Hepatocyte (in vitro differentiated cells): ENCODE measurements around the gene TBC1D3B. TPM values are rescaled to one million over a fixed set of nuclear protein-coding genes. Genes with fewer than 3 reads are reported as not detected.

ENCODE experiments used
- DNase-seq: peaks from one replicate; pipeline ENCODE4 v3.0.0-alpha.2; 2016; ENCODE audit warnings: low spot score
- H2AFZ ChIP-seq: fragments of 200-600 bp; sonication (generic); 2 replicates; pipeline ENCODE4 v1.6.0; 2016; ENCODE audit warnings: antibody characterized with exemption, mild to moderate bottlenecking
- H3K27ac ChIP-seq: fragments of 200-600 bp; sonication (generic); 2 replicates; pipeline ENCODE4 v1.5.1; 2016; ENCODE audit warnings: mild to moderate bottlenecking
- H3K27me3 ChIP-seq: fragments of 200-600 bp; sonication (generic); 2 replicates; pipeline ENCODE4 v1.6.1; 2016
- H3K36me3 ChIP-seq: fragments of 200-600 bp; sonication (generic); replicated peaks from 2 replicates; pipeline ENCODE4 v1.5.1; 2016; ENCODE audit warnings: low read depth; ENCODE audit not compliant: insufficient read depth
- H3K4me1 ChIP-seq: fragments of 200-600 bp; sonication (generic); 2 replicates; pipeline ENCODE4 v1.5.1; 2016; ENCODE audit warnings: mild to moderate bottlenecking, moderate library complexity; ENCODE audit not compliant: insufficient read depth
- H3K4me2 ChIP-seq: fragments of 200-600 bp; sonication (generic); 2 replicates; pipeline ENCODE4 v1.6.0; 2016
- H3K4me3 ChIP-seq: fragments of 200-600 bp; sonication (generic); 2 replicates; pipeline ENCODE4 v1.5.1; 2016; ENCODE audit warnings: mild to moderate bottlenecking
- H3K79me2 ChIP-seq: fragments of 200-600 bp; sonication (generic); 2 replicates; pipeline ENCODE4 v1.6.0; 2017; ENCODE audit warnings: mild to moderate bottlenecking
- H3K9me2 ChIP-seq: fragments of 200-600 bp; sonication (generic); replicated peaks from 2 replicates; pipeline ENCODE4 v1.6.0; 2017; ENCODE audit warnings: mild to moderate bottlenecking; ENCODE audit not compliant: insufficient read depth
- H3K9me3 ChIP-seq: fragments of 200-600 bp; sonication (generic); 2 replicates; pipeline ENCODE4 v1.5.1; 2016; ENCODE audit warnings: low read depth, mild to moderate bottlenecking
- H4K20me1 ChIP-seq: fragments of 200-600 bp; sonication (generic); 2 replicates; pipeline ENCODE4 v1.6.0; 2016; ENCODE audit warnings: mild to moderate bottlenecking; ENCODE audit not compliant: insufficient read depth, poor library complexity, severe bottlenecking
- CTCF ChIP-seq: fragments of 200-600 bp; sonication (generic); IDR thresholded peaks from 2 replicates; pipeline ENCODE4 v1.5.1; 2016; ENCODE audit warnings: antibody characterized with exemption, mild to moderate bottlenecking; ENCODE audit not compliant: poor library complexity
- EZH2 ChIP-seq: fragments of 200-600 bp; sonication (generic); IDR thresholded peaks from 2 replicates; pipeline ENCODE4 v1.6.1; 2016; ENCODE audit warnings: antibody characterized with exemption, mild to moderate bottlenecking, borderline replicate concordance
- EZH2phosphoT487 ChIP-seq: fragments of 200-600 bp; sonication (generic); IDR thresholded peaks from one replicate; pipeline ENCODE4 v1.6.1; 2018; ENCODE audit warnings: antibody characterized with exemption, mild to moderate bottlenecking, low read depth, moderate library complexity; ENCODE audit not compliant: unreplicated experiment, severe bottlenecking
- WGBS: methylation state at CpG from one replicate; pipeline ENCODE4 v1.1.6; 2016; ENCODE audit warnings: low lambda C conversion rate; ENCODE audit errors: missing lambda C conversion rate; 5-methylcytosine and 5-hydroxymethylcytosine counted together
- polyA plus RNA-seq: library from polyadenylated mRNA; unstranded; fragments of >200 nt; fragmentation: Nextera tagmentation; extraction: Ambion mirVana; gene quantifications from 2 replicates; pipeline ENCODE4 v1.2.1, GENCODE V29; 2016
- total RNA-seq: library from RNA; depleted of rRNA; stranded (reverse); fragments of >200 nt; gene quantifications from 2 replicates; pipeline ENCODE4 v1.2.3, GENCODE V29; 2014

Gene TBC1D3B
- total and polyA plus RNA-seq, 2 experiments from 2014 or later = 4.7 TPM; not detected in 1

- 36% methylated on average over 5 of the region's 5 CpGs for whole genome bisulfite sequencing
Measured at GRCh38 chr17:36117505-36118382, 58.7 kb downstream of the TBC1D3B start.

More at GRCh38 chr17:36117505-36118382, 58.7 kb downstream of the TBC1D3B start:
- H3K9me3 ChIP-seq = no peaks in the 10 kb centered on the region
- no peak for DNase-seq
- no peaks in the 10 kb centered on the region for H3K9me2 ChIP-seq
- H2AFZ ChIP-seq = no peak overlapping the region
- H3K4me2 ChIP-seq = no peak overlapping the region
- no peaks in the 10 kb centered on the region for H3K79me2 ChIP-seq
- no peaks in the 10 kb centered on the region for H3K4me1 ChIP-seq
- H3K27me3 ChIP-seq = no peaks in the 10 kb centered on the region
- no peaks in the 10 kb centered on the region for H3K36me3 ChIP-seq
- H3K4me3 ChIP-seq = no peak overlapping the region
- no peak overlapping the region for H3K27ac ChIP-seq
- H4K20me1 ChIP-seq = no peaks in the 10 kb centered on the region
- TF ChIP-seq EZH2phosphoT487 = no peak
- no peak for TF ChIP-seq EZH2
- TF ChIP-seq CTCF = no peak

Other genes starting within 250 kb of the TBC1D3B start
- 0.80 and 0.87 TPM in 2 replicates for gene RDM1, start 245.9 kb downstream of the TBC1D3B start, total RNA-seq
- 2.1 TPM in 1 of 2 replicates, not detected in the other for gene RDM1, start 245.9 kb downstream of the TBC1D3B start, polyA plus RNA-seq
- not detected in 2 replicates for gene LYZL6, start 232.9 kb downstream of the TBC1D3B start, total RNA-seq
- gene LYZL6, start 232.9 kb downstream of the TBC1D3B start, polyA plus RNA-seq = not detected in 2 replicates
- gene CCL16, start 195.1 kb downstream of the TBC1D3B start, total RNA-seq = not detected in 2 replicates
- gene CCL16, start 195.1 kb downstream of the TBC1D3B start, polyA plus RNA-seq = not detected in 2 replicates
- 0.27 and 1.5 TPM in 2 replicates for gene CCL14, start 189.9 kb downstream of the TBC1D3B start, total RNA-seq
- gene CCL14, start 189.9 kb downstream of the TBC1D3B start, polyA plus RNA-seq = 0.56 and 1.7 TPM in 2 replicates
- gene CCL15, start 175.1 kb downstream of the TBC1D3B start, total RNA-seq = 32.0 and 40.1 TPM in 2 replicates
- gene CCL15, start 175.1 kb downstream of the TBC1D3B start, polyA plus RNA-seq = 39.0 and 42.2 TPM in 2 replicates
- not detected in 2 replicates for gene CCL23, start 158.7 kb downstream of the TBC1D3B start, total RNA-seq
- not detected in 2 replicates for gene CCL23, start 158.7 kb downstream of the TBC1D3B start, polyA plus RNA-seq
- gene CCL18, start 112.4 kb downstream of the TBC1D3B start, total RNA-seq = 1.5 and 3.6 TPM in 2 replicates
- 10.2 and 17.6 TPM in 2 replicates for gene CCL18, start 112.4 kb downstream of the TBC1D3B start, polyA plus RNA-seq
- 9.2 and 12.7 TPM in 2 replicates for gene CCL3, start 86.5 kb downstream of the TBC1D3B start, total RNA-seq
- gene CCL3, start 86.5 kb downstream of the TBC1D3B start, polyA plus RNA-seq = 17.0 and 22.2 TPM in 2 replicates
- 1.8 and 5.8 TPM in 2 replicates for gene CCL4, start 72.8 kb downstream of the TBC1D3B start, total RNA-seq
- gene CCL4, start 72.8 kb downstream of the TBC1D3B start, polyA plus RNA-seq = 9.4 and 21.1 TPM in 2 replicates
- gene CCL3L1, start 20.1 kb upstream of the TBC1D3B start, total RNA-seq = 4.6 and 5.7 TPM in 2 replicates
- gene CCL3L1, start 20.1 kb upstream of the TBC1D3B start, polyA plus RNA-seq = 7.1 and 9.6 TPM in 2 replicates
- 12.2 and 12.8 TPM in 2 replicates for gene CCL4L2, start 34.4 kb upstream of the TBC1D3B start, total RNA-seq
- gene CCL4L2, start 34.4 kb upstream of the TBC1D3B start, polyA plus RNA-seq = 20.8 and 78.8 TPM in 2 replicates
- gene TBC1D3I, start 87.9 kb upstream of the TBC1D3B start, total RNA-seq = not detected in 2 replicates
- 0.19 and 0.32 TPM in 2 replicates for gene TBC1D3I, start 87.9 kb upstream of the TBC1D3B start, polyA plus RNA-seq
- not detected in 2 replicates for gene TBC1D3G, start 147.2 kb upstream of the TBC1D3B start, total RNA-seq
- not detected in 2 replicates for gene TBC1D3G, start 147.2 kb upstream of the TBC1D3B start, polyA plus RNA-seq
- not detected in 2 replicates for gene TBC1D3H, start 211.8 kb upstream of the TBC1D3B start, total RNA-seq
- gene TBC1D3H, start 211.8 kb upstream of the TBC1D3B start, polyA plus RNA-seq = not detected in 2 replicates